GM12878 (cell line): ENCODE measurements around the gene FAM20B. TPM values are rescaled to one million over a fixed set of nuclear protein-coding genes. Genes with fewer than 3 reads are reported as not detected.

Experiments
- ATAC-seq: fragments of 200-7000 bp; cut with Tn5 transposase; 3 replicates; pipeline ENCODE4 v1.9.1; 2020; ENCODE audit warnings: mild to moderate bottlenecking, moderate library complexity
- BruUV-seq: library from RNA; stranded (reverse); fragments of 400-500 nt; replicated peaks from 2 replicates; lab custom pipeline; 2021; lab: Mats Ljungman, UMichigan
- CTCF ChIA-PET: fragments of 300-600 bp; sonication (Branson Sonifier 250); formaldehyde crosslinking; extraction: SDS; loops from one replicate; lab custom pipeline; 2021; ENCODE audit warnings: inconsistent platforms; lab: Yijun Ruan, JAX
- POLR2A ChIA-PET: fragments of 350-600 bp; formaldehyde crosslinking; extraction: SDS; loops from one replicate; lab custom pipeline; 2021; ENCODE audit warnings: inconsistent platforms; lab: Charles Lee
- RAD21 ChIA-PET: fragments of 300-600 bp; sonication (Branson Sonifier 250); formaldehyde crosslinking; loops from one replicate; lab custom pipeline; 2023; ENCODE audit warnings: antibody characterized with exemption; ENCODE audit not compliant: unreplicated experiment; lab: Charles Lee
- SMC1A ChIA-PET: fragments of 300-600 bp; sonication (Branson Sonifier 250); formaldehyde crosslinking; loops from one replicate; lab custom pipeline; 2023; ENCODE audit not compliant: unreplicated experiment, uncharacterized antibody; lab: Charles Lee
- DNase-seq: peaks from one replicate; pipeline ENCODE4 v3.0.0-alpha.2; 2011; ENCODE audit warnings: low read depth, low spot score
- FAIRE-seq: peaks from 3 replicates; lab custom pipeline; 2011; peaks lifted over from hg19 to GRCh38; lab: Jason Lieb, UNC
- H2AFZ ChIP-seq: 2 replicates; pipeline ENCODE4 v1.6.0; 2011; ENCODE audit warnings: low read depth, low read length, control low read depth; ENCODE audit not compliant: control insufficient read depth
- H3K27ac ChIP-seq: 2 replicates; pipeline ENCODE4 v1.5.1; 2011; ENCODE audit warnings: control low read depth; ENCODE audit not compliant: control insufficient read depth, insufficient read depth
- H3K27me3 ChIP-seq, 2 experiments: replicated peaks in 1 of 2; 2 replicates each; pipeline versions ENCODE4 v1.6.0 to v1.6.1; 2011; ENCODE audit warnings: low read length in 1 of 2; ENCODE audit not compliant: control insufficient read depth in 2 of 2, insufficient read depth in 2 of 2
- H3K36me3 ChIP-seq, 2 experiments: 2 replicates each; pipeline ENCODE4 v1.5.1; 2011; ENCODE audit warnings: low read length in 1 of 2; ENCODE audit not compliant: control insufficient read depth in 2 of 2, insufficient read depth in 2 of 2
- H3K4me1 ChIP-seq: 2 replicates; pipeline ENCODE4 v1.6.1; 2011; ENCODE audit warnings: mild to moderate bottlenecking, low read length, moderate library complexity, mixed read lengths; ENCODE audit not compliant: control insufficient read depth, insufficient read depth
- H3K4me2 ChIP-seq: 2 replicates; pipeline ENCODE4 v1.6.0; 2011; ENCODE audit warnings: control low read depth; ENCODE audit not compliant: control insufficient read depth, insufficient read depth
- H3K4me3 ChIP-seq: fragments of 200-600 bp; sonication (generic); 2 replicates; pipeline ENCODE4 v1.5.1; 2016
- H3K79me2 ChIP-seq: 2 replicates; pipeline ENCODE4 v1.6.0; 2011; ENCODE audit warnings: low read length; ENCODE audit not compliant: control insufficient read depth, insufficient read depth
- H3K9ac ChIP-seq: 2 replicates; pipeline ENCODE4 v1.8.0; 2011; ENCODE audit warnings: low read length, control low read depth, mixed read lengths; ENCODE audit not compliant: control insufficient read depth, insufficient read depth
- H3K9me3 ChIP-seq: replicated peaks from 3 replicates; pipeline ENCODE4 v1.5.1; 2011; ENCODE audit warnings: mild to moderate bottlenecking, low read length; ENCODE audit not compliant: control insufficient read depth, insufficient read depth
- H4K20me1 ChIP-seq: 2 replicates; pipeline ENCODE4 v1.6.0; 2011; ENCODE audit not compliant: control insufficient read depth, insufficient read depth
- HCFC1 ChIP-seq: fragments of 150-350 bp; IDR thresholded peaks from 2 replicates; pipeline ENCODE4 v1.6.1; 2014; ENCODE audit warnings: low read length
- HSF1 ChIP-seq: fragments of 150-350 bp; IDR thresholded peaks from 2 replicates; pipeline ENCODE4 v1.6.1; 2014; ENCODE audit warnings: mild to moderate bottlenecking, low read depth, low read length
- RB1 ChIP-seq: fragments of 450-650 bp; formaldehyde crosslinking; IDR thresholded peaks from 2 replicates; pipeline ENCODE4 v1.6.1; 2017; ENCODE audit warnings: mild to moderate bottlenecking, borderline replicate concordance
- RUNX3 ChIP-seq: IDR thresholded peaks from 2 replicates; pipeline ENCODE4 v1.6.1; 2012; ENCODE audit warnings: low read length, inconsistent platforms
- SIN3A ChIP-seq: IDR thresholded peaks from 2 replicates; pipeline ENCODE4 v1.6.1; 2012; ENCODE audit warnings: low read depth, low read length, improper control_type of control experiment
- SMAD1 ChIP-seq: fragments of 450-650 bp; IDR thresholded peaks from 2 replicates; pipeline ENCODE4 v1.6.1; 2018; ENCODE audit warnings: mild to moderate bottlenecking, low read depth; ENCODE audit not compliant: partially characterized antibody
- WGBS: methylation state at CpG from one replicate; pipeline ENCODE4 v1.1.6; 2016; ENCODE audit warnings: low lambda C conversion rate; ENCODE audit not compliant: insufficient replicate concordance, insufficient coverage; ENCODE audit errors: missing lambda C conversion rate; 5-methylcytosine and 5-hydroxymethylcytosine counted together
- in situ Hi-C: fragments of 300-500 bp; cut with MboI; formaldehyde crosslinking; loops from 9 replicates; pipeline ENCODE4 v1.14.3; 2018; ENCODE audit warnings: mixed read lengths
- intact Hi-C: fragments of 100-400 bp; cut with micrococcal nuclease; formaldehyde crosslinking; loops from one replicate; pipeline ENCODE4 v1.14.2; 2022; ENCODE audit not compliant: unreplicated experiment
- polyA plus RNA-seq, 11 experiments: library from polyadenylated mRNA; depleted of rRNA in 4 of 11; unstranded in 6 of 11; stranded (reverse) in 5 of 11; fragments of >200 nt; fragmentation: Nextera tagmentation in 4 of 11; fragmentation: Illumina TruSeq in 1 of 11; extraction: Ambion mirVana in 4 of 11; extraction: Trizol in 1 of 11; gene quantifications; 1 replicate in 1 of 11; 2 replicates in 10 of 11; pipeline versions ENCODE4 v1.2.1 to v1.2.3, GENCODE V29; 2011 to 2016; ENCODE audit warnings: inconsistent platforms in 2 of 11, missing spikeins in 2 of 11, low read depth in 1 of 11
- total RNA-seq, 4 experiments: library from RNA; depleted of rRNA in 3 of 4; stranded (reverse); fragments of >200 nt in 3 of 4; fragmentation: Illumina TruSeq in 1 of 4; extraction: Trizol in 1 of 4; gene quantifications; 2 replicates each; pipeline versions ENCODE4 v1.2.1 to v1.2.3, GENCODE V29; 2013 to 2021
- TF ChIP-seq, protein P1 (sequence below): fragments of 450-650 bp; IDR thresholded peaks from 2 replicates; pipeline ENCODE4 v1.6.1; 2016; ENCODE audit warnings: mild to moderate bottlenecking, moderate library complexity, borderline replicate concordance

The FAM20B gene
- total and polyA plus RNA-seq, 10 of the 15 experiments (the other 5 are each of a cell fraction or from before 2014, with no cell fraction given), result 2.4 to 25.6 (median 12.8) TPM

DNA sequence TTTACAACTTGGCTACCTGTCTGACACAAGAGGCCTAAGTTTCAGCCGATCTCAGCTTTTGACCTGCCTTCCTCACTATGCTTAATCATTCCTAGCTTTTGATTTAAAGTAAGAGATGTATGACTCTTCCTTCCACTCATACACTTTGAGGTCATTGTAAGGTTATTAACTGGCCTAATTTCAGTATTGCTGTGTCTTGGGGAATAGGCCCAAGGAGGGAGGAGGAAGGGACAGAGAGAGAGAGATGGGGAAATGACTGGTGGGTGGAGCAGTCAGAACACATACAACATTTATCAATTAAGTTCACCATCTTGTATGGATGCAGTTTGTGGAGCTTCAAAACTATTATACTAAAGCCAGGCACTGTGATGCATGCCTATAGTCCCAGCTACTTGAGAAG, 28.3 kb upstream of the FAM20B start:
- no peaks in the 10 kb centered on the region for H3K27me3 ChIP-seq
- no peaks in the 10 kb centered on the region for H3K79me2 ChIP-seq
- no peaks in the 10 kb centered on the region; the same call in 2 of the 3 replicates for H3K9me3 ChIP-seq
- intact Hi-C loops (no loop called here), in situ Hi-C loops (loop anchor here (5.0 kb wide), 1 partner anchor 465 kb away; no protein-coding TSS in a partner anchor)
- no peak overlapping the region for H3K27ac ChIP-seq
- TF ChIP-seq RUNX3 (no peak), SMAD1 (no peak), HCFC1 (no peak), RB1 (no peak), SIN3A (no peak), HSF1 (no peak)
- TF ChIP-seq, protein P1, sequence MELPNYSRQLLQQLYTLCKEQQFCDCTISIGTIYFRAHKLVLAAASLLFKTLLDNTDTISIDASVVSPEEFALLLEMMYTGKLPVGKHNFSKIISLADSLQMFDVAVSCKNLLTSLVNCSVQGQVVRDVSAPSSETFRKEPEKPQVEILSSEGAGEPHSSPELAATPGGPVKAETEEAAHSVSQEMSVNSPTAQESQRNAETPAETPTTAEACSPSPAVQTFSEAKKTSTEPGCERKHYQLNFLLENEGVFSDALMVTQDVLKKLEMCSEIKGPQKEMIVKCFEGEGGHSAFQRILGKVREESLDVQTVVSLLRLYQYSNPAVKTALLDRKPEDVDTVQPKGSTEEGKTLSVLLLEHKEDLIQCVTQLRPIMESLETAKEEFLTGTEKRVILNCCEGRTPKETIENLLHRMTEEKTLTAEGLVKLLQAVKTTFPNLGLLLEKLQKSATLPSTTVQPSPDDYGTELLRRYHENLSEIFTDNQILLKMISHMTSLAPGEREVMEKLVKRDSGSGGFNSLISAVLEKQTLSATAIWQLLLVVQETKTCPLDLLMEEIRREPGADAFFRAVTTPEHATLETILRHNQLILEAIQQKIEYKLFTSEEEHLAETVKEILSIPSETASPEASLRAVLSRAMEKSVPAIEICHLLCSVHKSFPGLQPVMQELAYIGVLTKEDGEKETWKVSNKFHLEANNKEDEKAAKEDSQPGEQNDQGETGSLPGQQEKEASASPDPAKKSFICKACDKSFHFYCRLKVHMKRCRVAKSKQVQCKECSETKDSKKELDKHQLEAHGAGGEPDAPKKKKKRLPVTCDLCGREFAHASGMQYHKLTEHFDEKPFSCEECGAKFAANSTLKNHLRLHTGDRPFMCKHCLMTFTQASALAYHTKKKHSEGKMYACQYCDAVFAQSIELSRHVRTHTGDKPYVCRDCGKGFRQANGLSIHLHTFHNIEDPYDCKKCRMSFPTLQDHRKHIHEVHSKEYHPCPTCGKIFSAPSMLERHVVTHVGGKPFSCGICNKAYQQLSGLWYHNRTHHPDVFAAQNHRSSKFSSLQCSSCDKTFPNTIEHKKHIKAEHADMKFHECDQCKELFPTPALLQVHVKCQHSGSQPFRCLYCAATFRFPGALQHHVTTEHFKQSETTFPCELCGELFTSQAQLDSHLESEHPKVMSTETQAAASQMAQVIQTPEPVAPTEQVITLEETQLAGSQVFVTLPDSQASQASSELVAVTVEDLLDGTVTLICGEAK, result no peak
- H4K20me1 ChIP-seq, result no peaks in the 10 kb centered on the region
- H3K9ac ChIP-seq, result no peak overlapping the region
- no peaks in the 10 kb centered on the region for H3K36me3 ChIP-seq
- CTCF ChIA-PET, result interaction anchor here (1.3 kb wide), 1 partner anchor 455 kb away, joined by 4 read pairs; no protein-coding TSS in a partner anchor
- H2AFZ ChIP-seq, result no peak overlapping the region
- 6% methylated on average over 1 of the region's 1 CpG for WGBS
- SMC1A ChIA-PET, result interaction anchor here (0.7 to 1.4 kb wide), 3 partner anchors 244 to 465 kb away, joined by 3 to 5 read pairs (median 4); no protein-coding TSS in a partner anchor
- no TSS peak for BruUV-seq
- no peak overlapping the region for H3K4me2 ChIP-seq
- POLR2A ChIA-PET, result no interaction called here
- H3K4me1 ChIP-seq, result no peaks in the 10 kb centered on the region
- H3K4me3 ChIP-seq, result no peak overlapping the region
- no peak for ATAC-seq
- DNase-seq, result no peak
- FAIRE-seq, result no peak
- RAD21 ChIA-PET, result interaction anchor here (1.3 to 1.6 kb wide), 2 partner anchors 185 to 686 kb away, joined by 3 read pairs; no protein-coding TSS in a partner anchor
